B cell (primary cell): ENCODE measurements around the gene EAPP.
"Not testable (repeated sequence)": the region's sequence is repeated elsewhere in the genome, so short reads cannot be mapped to it uniquely, and the experiment has no call there.

ENCODE experiments used
- EZH2 ChIP-seq: IDR thresholded peaks from 2 replicates; pipeline ENCODE4 v1.6.1; 2012; ENCODE audit warnings: borderline replicate concordance, low read depth, mild to moderate bottlenecking, moderate library complexity, low read length; ENCODE audit not compliant: insufficient read depth, poor library complexity, severe bottlenecking
- TF ChIP-seq, protein P1 (sequence below): fragments of 200-600 bp; IDR thresholded peaks from one replicate; pipeline ENCODE4 v1.8.0; 2022; ENCODE audit warnings: antibody characterized with exemption, mild to moderate bottlenecking

DNA sequence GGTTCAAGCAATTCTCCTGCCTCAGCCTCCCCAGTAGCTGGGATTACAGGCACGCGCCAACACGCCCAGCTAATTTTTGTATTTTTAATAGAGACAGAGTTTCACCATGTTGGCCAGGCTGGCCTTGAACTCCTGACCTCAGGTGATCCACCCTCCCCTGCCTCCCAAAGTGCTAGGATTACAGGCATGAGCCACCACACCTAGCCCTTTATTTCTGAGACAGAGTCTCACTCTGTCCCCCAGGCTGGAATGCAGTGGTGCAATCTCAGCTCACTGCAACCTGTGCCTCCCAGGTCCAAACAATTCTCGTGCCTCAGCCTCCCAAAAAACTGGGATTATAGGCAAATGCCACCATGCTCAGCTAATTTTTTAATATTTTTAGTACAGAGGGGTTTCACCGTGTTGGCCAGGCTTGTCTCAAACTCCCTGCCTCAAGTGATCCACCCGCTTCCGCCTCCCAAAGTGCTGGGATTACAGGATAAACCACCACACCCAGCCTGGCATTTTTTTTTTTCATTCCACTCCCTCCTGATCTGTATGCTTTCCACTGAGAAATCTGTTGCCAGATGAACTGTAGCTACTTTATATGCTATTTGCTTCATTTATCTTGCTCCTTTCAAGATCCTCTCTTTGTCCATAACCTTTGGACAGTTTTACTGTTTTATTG is 19.1 kb downstream of the EAPP start:
- TF ChIP-seq, protein P1, sequence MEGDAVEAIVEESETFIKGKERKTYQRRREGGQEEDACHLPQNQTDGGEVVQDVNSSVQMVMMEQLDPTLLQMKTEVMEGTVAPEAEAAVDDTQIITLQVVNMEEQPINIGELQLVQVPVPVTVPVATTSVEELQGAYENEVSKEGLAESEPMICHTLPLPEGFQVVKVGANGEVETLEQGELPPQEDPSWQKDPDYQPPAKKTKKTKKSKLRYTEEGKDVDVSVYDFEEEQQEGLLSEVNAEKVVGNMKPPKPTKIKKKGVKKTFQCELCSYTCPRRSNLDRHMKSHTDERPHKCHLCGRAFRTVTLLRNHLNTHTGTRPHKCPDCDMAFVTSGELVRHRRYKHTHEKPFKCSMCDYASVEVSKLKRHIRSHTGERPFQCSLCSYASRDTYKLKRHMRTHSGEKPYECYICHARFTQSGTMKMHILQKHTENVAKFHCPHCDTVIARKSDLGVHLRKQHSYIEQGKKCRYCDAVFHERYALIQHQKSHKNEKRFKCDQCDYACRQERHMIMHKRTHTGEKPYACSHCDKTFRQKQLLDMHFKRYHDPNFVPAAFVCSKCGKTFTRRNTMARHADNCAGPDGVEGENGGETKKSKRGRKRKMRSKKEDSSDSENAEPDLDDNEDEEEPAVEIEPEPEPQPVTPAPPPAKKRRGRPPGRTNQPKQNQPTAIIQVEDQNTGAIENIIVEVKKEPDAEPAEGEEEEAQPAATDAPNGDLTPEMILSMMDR, result not testable (repeated sequence)
- not testable (repeated sequence) for TF ChIP-seq EZH2
